ENCODE measurements around the gene SPTBN1. TPM values are rescaled to one million over a fixed set of nuclear protein-coding genes. Genes with fewer than 3 reads are reported as not detected.

The SPTBN1 gene
- total and polyA plus RNA-seq, 9 of the 15 experiments (the other 6 are each of a cell fraction or from before 2014, with no cell fraction given): 8.9 to 66.8 (median 31.4) TPM

GRCh38 chr2:54579061-54579681, 123.0 kb downstream of the SPTBN1 start:
- no peaks in the 10 kb centered on the region for H3K27me3 ChIP-seq (ENCODE audit: control insufficient read depth in 2 of 2, insufficient read depth in 2 of 2, low read length in 2 of 2)
- no peak for FAIRE-seq
- no TSS peak for BruUV-seq (replicated peaks)
- H3K4me1 ChIP-seq (replicated peaks in 1 of 2; ENCODE audit: control insufficient read depth in 2 of 2, insufficient read depth in 2 of 2, low read length in 2 of 2): peaks cover 5 to 43% of the 10 kb centered on the region in 2 experiments; a peak in 4 of 5 replicates
- 87% methylated on average over 8 of the region's 8 CpGs for WGBS (ENCODE audit: insufficient coverage, low coverage, missing lambda C conversion rate)
- intact Hi-C loops (cut with micrococcal nuclease): no loop called here
- H4K20me1 ChIP-seq (replicated peaks; ENCODE audit: control insufficient read depth, insufficient read depth, low read length): peaks cover 9% of the 10 kb centered on the region; the same call in 1 of the 2 replicates
- H3K9ac ChIP-seq (ENCODE audit: insufficient read depth in 1 of 2, low read depth in 2 of 2, low read length in 2 of 2): no peak overlapping the region
- H3K9me3 ChIP-seq (replicated peaks; ENCODE audit: control insufficient read depth, insufficient read depth, low read depth, low read length): no peaks in the 10 kb centered on the region
- peaks cover 2% of the 10 kb centered on the region for H3K9me1 ChIP-seq (ENCODE audit: control insufficient read depth, insufficient read depth, low read length)
- H3K36me3 ChIP-seq (ENCODE audit: control insufficient read depth, insufficient read depth, low read length): peaks cover 8% of the 10 kb centered on the region; the same call in 1 of the 3 replicates
- no peak overlapping the region for H3K4me2 ChIP-seq (ENCODE audit: insufficient read depth, low read length)
- POLR2A ChIA-PET: interaction anchor here (0.8 to 1.9 kb wide), 3 partner anchors 10 to 21 kb away, joined by 3 to 4 read pairs (median 4); no protein-coding TSS in a partner anchor
- CTCF ChIA-PET (ENCODE audit: low intra/inter-chr PET ratio): no interaction called here
- no peak for ATAC-seq
- in situ Hi-C loops (cut with MboI): no loop called here
- TF ChIP-seq CREM (IDR thresholded peaks at IDR 0.05; ENCODE audit: low read depth) (no peak), TFAP4 (CRISPR knock-in tag; IDR thresholded peaks at IDR 0.05; ENCODE audit: borderline replicate concordance) (no peak), ZC3H11A (IDR thresholded peaks at IDR 0.05; ENCODE audit: low read depth, low read length) (no peak), CEBPZ (IDR thresholded peaks at IDR 0.05; ENCODE audit: borderline replicate concordance, low read depth, low read length) (no peak), ZNF76 (CRISPR knock-in tag; IDR thresholded peaks at IDR 0.05; ENCODE audit: borderline replicate concordance) (no peak), NFYB (IDR thresholded peaks at IDR 0.05; ENCODE audit: extremely low read depth, insufficient read length) (no peak), TSC22D4 (tag; IDR thresholded peaks at IDR 0.05) (no peak), ZBTB2 (IDR thresholded peaks at IDR 0.05) (no peak), ATF1 (CRISPR knock-in tag; IDR thresholded peaks at IDR 0.05) (no peak), ATF1 (tag; IDR thresholded peaks at IDR 0.05) (no peak)
- no peak overlapping the region for H2AFZ ChIP-seq (ENCODE audit: low read depth, low read length)
- peaks cover 86% of the 10 kb centered on the region for H3K79me2 ChIP-seq (ENCODE audit: control insufficient read depth, insufficient read depth, low read length)
- no peak for DNase-seq (ENCODE audit: extremely low read depth in 1 of 4, low spot score in 3 of 4)
- H3K4me3 ChIP-seq: no peak overlapping the region
- no peak overlapping the region for H3K27ac ChIP-seq (ENCODE audit: extremely low read depth, low read depth, low read length)

Measured in K562 (cell line).